Measurements from ENCODE around the gene NDUFS4. TPM values are rescaled to one million over a fixed set of nuclear protein-coding genes. Genes with fewer than 3 reads are reported as not detected.

NDUFS4 gene
- polyA plus RNA-seq, 1 of the 3 experiments (the other 2 are of a cell fraction): 104 TPM

GRCh38 chr5:53541859-53542258, 18.6 kb upstream of the NDUFS4 start:
- H3K9me2 ChIP-seq: no peaks in the 10 kb centered on the region
- no peaks in the 10 kb centered on the region for H3K27me3 ChIP-seq (ENCODE audit: insufficient read depth)
- H3K9me3 ChIP-seq: no peaks in the 10 kb centered on the region
- H3K4me3 ChIP-seq (ENCODE audit: low read depth in 2 of 2, low read length in 1 of 2): no peak overlapping the region
- ChIA-PET CTCF (no interaction called here), POLR2A (no interaction called here)
- H3F3A ChIP-seq (replicated peaks; ENCODE audit: insufficient read depth): no peaks in the 10 kb centered on the region
- H3K27ac ChIP-seq (ENCODE audit: low read depth in 2 of 2, low read length in 1 of 2): no peak overlapping the region
- WGBS (ENCODE audit: low lambda C conversion rate): 90% methylated on average over 2 of the region's 2 CpGs
- no peaks in the 10 kb centered on the region for H3K36me3 ChIP-seq (replicated peaks in 1 of 2; ENCODE audit: control insufficient read depth in 1 of 2, insufficient read depth in 2 of 2, low read length in 1 of 2)
- no peak overlapping the region for H3K4me2 ChIP-seq
- H4K20me1 ChIP-seq (ENCODE audit: insufficient read depth): no peaks in the 10 kb centered on the region
- H2AFZ ChIP-seq (ENCODE audit: low read depth): no peak overlapping the region
- no peaks in the 10 kb centered on the region; a peak in 1 of 4 replicates for H3K4me1 ChIP-seq (ENCODE audit: control insufficient read depth in 1 of 2, insufficient read depth in 2 of 2, low read depth in 1 of 2, low read length in 1 of 2)
- no peak for DNase-seq
- no peak for TF ChIP-seq RXRA (IDR thresholded peaks at IDR 0.05; ENCODE audit: borderline replicate concordance, low read depth)
- no peak for TF ChIP-seq NFIC (IDR thresholded peaks at IDR 0.05; ENCODE audit: borderline replicate concordance)
- H3K9ac ChIP-seq: no peak overlapping the region
- H3K79me2 ChIP-seq (ENCODE audit: insufficient read depth): no peaks in the 10 kb centered on the region

GRCh38 chr5:53542926-53543325, 17.5 kb upstream of the NDUFS4 start:
- H3K9me2 ChIP-seq: no peaks in the 10 kb centered on the region
- no peak overlapping the region for H3K4me3 ChIP-seq (ENCODE audit: low read depth in 2 of 2, low read length in 1 of 2)
- DNase-seq: no peak
- POLR2A ChIA-PET: no interaction called here
- H2AFZ ChIP-seq (ENCODE audit: low read depth): peak overlapping the region; percentile 54
- peak overlapping the region; percentile 31; the same call in 1 of the 2 replicates for H3K4me2 ChIP-seq
- H3K79me2 ChIP-seq (ENCODE audit: insufficient read depth): no peaks in the 10 kb centered on the region
- H3K9me3 ChIP-seq: no peaks in the 10 kb centered on the region
- H3F3A ChIP-seq (replicated peaks; ENCODE audit: insufficient read depth): no peaks in the 10 kb centered on the region
- CTCF ChIA-PET: no interaction called here
- 62% methylated on average over 2 of the region's 2 CpGs for WGBS (ENCODE audit: low lambda C conversion rate)
- H3K4me1 ChIP-seq (ENCODE audit: control insufficient read depth in 1 of 2, insufficient read depth in 2 of 2, low read depth in 1 of 2, low read length in 1 of 2): no peaks in the 10 kb centered on the region; a peak in 1 of 4 replicates
- H3K27me3 ChIP-seq (ENCODE audit: insufficient read depth): no peaks in the 10 kb centered on the region
- H4K20me1 ChIP-seq (ENCODE audit: insufficient read depth): no peaks in the 10 kb centered on the region
- H3K27ac ChIP-seq (ENCODE audit: low read depth in 2 of 2, low read length in 1 of 2): no peak overlapping the region
- no peak overlapping the region for H3K9ac ChIP-seq
- H3K36me3 ChIP-seq (replicated peaks in 1 of 2; ENCODE audit: control insufficient read depth in 1 of 2, insufficient read depth in 2 of 2, low read length in 1 of 2): no peaks in the 10 kb centered on the region
- no peak for TF ChIP-seq ZBTB33 (IDR thresholded peaks at IDR 0.05; ENCODE audit: borderline replicate concordance, low read depth)
- no peak for TF ChIP-seq NRF1 (IDR thresholded peaks at IDR 0.05; ENCODE audit: low read depth, low read length)
- no peak for TF ChIP-seq MXI1 (IDR thresholded peaks at IDR 0.05; ENCODE audit: low read depth, low read length)
- no peak for TF ChIP-seq FOXM1 (IDR thresholded peaks at IDR 0.05; ENCODE audit: low read depth)
- TF ChIP-seq USF1 (IDR thresholded peaks at IDR 0.05; ENCODE audit: borderline replicate concordance, low read depth): no peak
- no peak for TF ChIP-seq CHD2 (IDR thresholded peaks at IDR 0.05; ENCODE audit: low read length, partially characterized antibody)
- TF ChIP-seq GABPA (IDR thresholded peaks at IDR 0.05; ENCODE audit: low read depth): no peak
- TF ChIP-seq EZH2phosphoT487 (IDR thresholded peaks at IDR 0.05; ENCODE audit: borderline replicate concordance, low read depth): no peak
- no peak for TF ChIP-seq IRF3 (IDR thresholded peaks at IDR 0.05; ENCODE audit: low read depth, low read length)
- no peak for TF ChIP-seq REST (IDR thresholded peaks at IDR 0.05; ENCODE audit: low read depth, low read length)
- TF ChIP-seq RAD21 (IDR thresholded peaks at IDR 0.05; ENCODE audit: low read length): no peak
- TF ChIP-seq YY1 (IDR thresholded peaks at IDR 0.05; ENCODE audit: low read depth): no peak
- TF ChIP-seq RCOR1 (IDR thresholded peaks at IDR 0.05; ENCODE audit: low read length): no peak
- TF ChIP-seq SMC3 (IDR thresholded peaks at IDR 0.05; ENCODE audit: low read depth, low read length): no peak
- TF ChIP-seq FOXJ3 (CRISPR knock-in tag; IDR thresholded peaks at IDR 0.05): no peak
- no peak for TF ChIP-seq FOSL2 (IDR thresholded peaks at IDR 0.05; ENCODE audit: borderline replicate concordance, low read depth)
- TF ChIP-seq CTCF (IDR thresholded peaks at IDR 0.05): no peak
- TF ChIP-seq ELF1 (IDR thresholded peaks at IDR 0.05): no peak
